ENCODE results near the gene ZNF101.

ZNF101 gene

GRCh38 chr19:19668230-19669012 lies at the start of gene ZNF101:
Gene ZNF101 (plus strand): TSS chr19:19668839. CDS start chr19:19668964, 125 bp downstream.
- in situ Hi-C loops (cut with HindIII; ENCODE audit: low sequenced_read_pairs) = no loop called here

- in situ Hi-C loops (cut with HindIII; ENCODE audit: low sequenced_read_pairs) = no loop called here
These were observed 49.3 kb upstream of the ZNF101 start for GRCh38 chr19:19619181-19619848.

GRCh38 chr19:19619849-19620210 lies 48.8 kb upstream of the ZNF101 start:
- in situ Hi-C loops (cut with HindIII; ENCODE audit: low sequenced_read_pairs) = no loop called here

- in situ Hi-C loops (cut with HindIII; ENCODE audit: low sequenced_read_pairs) = no loop called here
These were observed 45.3 kb upstream of the ZNF101 start for GRCh38 chr19:19623383-19623782.

- in situ Hi-C loops (cut with HindIII; ENCODE audit: low sequenced_read_pairs) = no loop called here
These were observed 44.5 kb upstream of the ZNF101 start for GRCh38 chr19:19624032-19624570.

- in situ Hi-C loops (cut with HindIII; ENCODE audit: low sequenced_read_pairs) = no loop called here
These were observed 41.8 kb upstream of the ZNF101 start for GRCh38 chr19:19626516-19627472.

- in situ Hi-C loops (cut with HindIII; ENCODE audit: low sequenced_read_pairs) = no loop called here
These were observed 40.8 kb upstream of the ZNF101 start, which contains the start of gene LPAR2 for GRCh38 chr19:19627621-19628500. Gene LPAR2 (minus strand): TSS chr19:19628220. CDS start chr19:19627275, 945 bp downstream.

GRCh38 chr19:19628501-19629134 lies 40.0 kb upstream of the ZNF101 start:
- in situ Hi-C loops (cut with HindIII; ENCODE audit: low sequenced_read_pairs) = no loop called here

- in situ Hi-C loops (cut with HindIII; ENCODE audit: low sequenced_read_pairs) = no loop called here
These were observed 38.6 kb upstream of the ZNF101 start for GRCh38 chr19:19630062-19630414.

GRCh38 chr19:19630426-19630825 lies 38.2 kb upstream of the ZNF101 start:
- in situ Hi-C loops (cut with HindIII; ENCODE audit: low sequenced_read_pairs) = no loop called here

- in situ Hi-C loops (cut with HindIII; ENCODE audit: low sequenced_read_pairs) = no loop called here
These were observed 37.3 kb upstream of the ZNF101 start for GRCh38 chr19:19631346-19631745.

- in situ Hi-C loops (cut with HindIII; ENCODE audit: low sequenced_read_pairs) = no loop called here
These were observed 36.0 kb upstream of the ZNF101 start for GRCh38 chr19:19632661-19633060.

GRCh38 chr19:19633711-19634515 lies 34.7 kb upstream of the ZNF101 start:
- in situ Hi-C loops (cut with HindIII; ENCODE audit: low sequenced_read_pairs) = no loop called here

- in situ Hi-C loops (cut with HindIII; ENCODE audit: low sequenced_read_pairs) = no loop called here
These were observed 33.9 kb upstream of the ZNF101 start for GRCh38 chr19:19634516-19635312.

GRCh38 chr19:19635313-19635702 lies 33.3 kb upstream of the ZNF101 start:
- in situ Hi-C loops (cut with HindIII; ENCODE audit: low sequenced_read_pairs) = no loop called here

- in situ Hi-C loops (cut with HindIII; ENCODE audit: low sequenced_read_pairs) = no loop called here
These were observed 32.0 kb upstream of the ZNF101 start for GRCh38 chr19:19636573-19637185.

GRCh38 chr19:19637186-19637522 lies 31.5 kb upstream of the ZNF101 start:
- in situ Hi-C loops (cut with HindIII; ENCODE audit: low sequenced_read_pairs) = no loop called here
